Ishikawa (cell line): ENCODE measurements around the gene IFI44L.

Experiments
- CEBPB ChIP-seq: IDR thresholded peaks from 2 replicates; pipeline ENCODE4 v1.6.1; 2012
- CREB1 ChIP-seq: IDR thresholded peaks from 2 replicates; pipeline ENCODE4 v1.6.1; 2012; ENCODE audit warnings: low read depth
- EGR1 ChIP-seq: IDR thresholded peaks from 2 replicates; pipeline ENCODE4 v1.6.1; 2012
- EP300 ChIP-seq: IDR thresholded peaks from 2 replicates; pipeline ENCODE4 v1.6.1; 2012; ENCODE audit warnings: borderline replicate concordance
- FOXM1 ChIP-seq: IDR thresholded peaks from 2 replicates; pipeline ENCODE4 v1.6.1; 2012; ENCODE audit warnings: low read depth, borderline replicate concordance
- NFIC ChIP-seq: IDR thresholded peaks from 2 replicates; pipeline ENCODE4 v1.6.1; 2012
- RAD21 ChIP-seq: IDR thresholded peaks from 2 replicates; pipeline ENCODE4 v1.6.1; 2012; ENCODE audit warnings: low read depth
- TAF1 ChIP-seq: IDR thresholded peaks from 2 replicates; pipeline ENCODE4 v1.6.1; 2012; ENCODE audit warnings: low read depth, mild to moderate bottlenecking
- TCF12 ChIP-seq: IDR thresholded peaks from 2 replicates; pipeline ENCODE4 v1.6.1; 2012; ENCODE audit warnings: low read depth
- TEAD4 ChIP-seq: IDR thresholded peaks from 2 replicates; pipeline ENCODE4 v1.6.1; 2012
- YY1 ChIP-seq: IDR thresholded peaks from 2 replicates; pipeline ENCODE4 v1.6.1; 2012; ENCODE audit warnings: low read depth
- ZBTB7A ChIP-seq: IDR thresholded peaks from 2 replicates; pipeline ENCODE4 v1.6.1; 2012; ENCODE audit warnings: low read depth
- TF ChIP-seq, protein P1 (sequence below): IDR thresholded peaks from 2 replicates; pipeline ENCODE4 v1.6.1; 2012
- TF ChIP-seq, protein P2 (sequence below): IDR thresholded peaks from 2 replicates; pipeline ENCODE4 v1.6.1; 2012
- TF ChIP-seq, protein P3 (sequence below): IDR thresholded peaks from 2 replicates; pipeline ENCODE4 v1.6.1; 2012; ENCODE audit warnings: low read depth, mild to moderate bottlenecking

Gene IFI44L

DNA sequence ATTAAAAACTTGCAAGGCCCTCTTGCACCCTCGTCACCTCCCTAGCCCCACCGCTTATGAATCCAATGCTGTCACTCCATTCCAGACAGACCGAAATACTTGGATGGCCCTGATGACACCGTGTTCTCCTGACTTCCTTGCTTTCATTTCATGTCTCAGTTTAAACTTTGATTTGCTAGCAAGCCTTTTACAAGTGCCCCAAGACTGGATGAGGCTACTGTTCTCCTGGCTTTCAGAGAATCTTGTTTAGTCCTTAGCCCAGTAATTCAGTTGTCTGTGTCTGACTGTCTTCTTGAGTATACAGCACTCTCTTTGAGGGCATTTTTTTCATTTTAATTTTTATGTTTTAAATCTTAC is 824 bp upstream of the IFI44L start:
- TF ChIP-seq EGR1 (no peak), EP300 (no peak), RAD21 (no peak), CEBPB (no peak), YY1 (no peak), CREB1 (no peak), ZBTB7A (no peak), NFIC (no peak), FOXM1 (no peak), TAF1 (no peak), TCF12 (no peak), TEAD4 (no peak)
- TF ChIP-seq, protein P1, sequence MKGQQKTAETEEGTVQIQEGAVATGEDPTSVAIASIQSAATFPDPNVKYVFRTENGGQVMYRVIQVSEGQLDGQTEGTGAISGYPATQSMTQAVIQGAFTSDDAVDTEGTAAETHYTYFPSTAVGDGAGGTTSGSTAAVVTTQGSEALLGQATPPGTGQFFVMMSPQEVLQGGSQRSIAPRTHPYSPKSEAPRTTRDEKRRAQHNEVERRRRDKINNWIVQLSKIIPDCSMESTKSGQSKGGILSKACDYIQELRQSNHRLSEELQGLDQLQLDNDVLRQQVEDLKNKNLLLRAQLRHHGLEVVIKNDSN, result no peak
- TF ChIP-seq, protein P2, sequence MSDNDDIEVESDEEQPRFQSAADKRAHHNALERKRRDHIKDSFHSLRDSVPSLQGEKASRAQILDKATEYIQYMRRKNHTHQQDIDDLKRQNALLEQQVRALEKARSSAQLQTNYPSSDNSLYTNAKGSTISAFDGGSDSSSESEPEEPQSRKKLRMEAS, result no peak
- TF ChIP-seq, protein P3, sequence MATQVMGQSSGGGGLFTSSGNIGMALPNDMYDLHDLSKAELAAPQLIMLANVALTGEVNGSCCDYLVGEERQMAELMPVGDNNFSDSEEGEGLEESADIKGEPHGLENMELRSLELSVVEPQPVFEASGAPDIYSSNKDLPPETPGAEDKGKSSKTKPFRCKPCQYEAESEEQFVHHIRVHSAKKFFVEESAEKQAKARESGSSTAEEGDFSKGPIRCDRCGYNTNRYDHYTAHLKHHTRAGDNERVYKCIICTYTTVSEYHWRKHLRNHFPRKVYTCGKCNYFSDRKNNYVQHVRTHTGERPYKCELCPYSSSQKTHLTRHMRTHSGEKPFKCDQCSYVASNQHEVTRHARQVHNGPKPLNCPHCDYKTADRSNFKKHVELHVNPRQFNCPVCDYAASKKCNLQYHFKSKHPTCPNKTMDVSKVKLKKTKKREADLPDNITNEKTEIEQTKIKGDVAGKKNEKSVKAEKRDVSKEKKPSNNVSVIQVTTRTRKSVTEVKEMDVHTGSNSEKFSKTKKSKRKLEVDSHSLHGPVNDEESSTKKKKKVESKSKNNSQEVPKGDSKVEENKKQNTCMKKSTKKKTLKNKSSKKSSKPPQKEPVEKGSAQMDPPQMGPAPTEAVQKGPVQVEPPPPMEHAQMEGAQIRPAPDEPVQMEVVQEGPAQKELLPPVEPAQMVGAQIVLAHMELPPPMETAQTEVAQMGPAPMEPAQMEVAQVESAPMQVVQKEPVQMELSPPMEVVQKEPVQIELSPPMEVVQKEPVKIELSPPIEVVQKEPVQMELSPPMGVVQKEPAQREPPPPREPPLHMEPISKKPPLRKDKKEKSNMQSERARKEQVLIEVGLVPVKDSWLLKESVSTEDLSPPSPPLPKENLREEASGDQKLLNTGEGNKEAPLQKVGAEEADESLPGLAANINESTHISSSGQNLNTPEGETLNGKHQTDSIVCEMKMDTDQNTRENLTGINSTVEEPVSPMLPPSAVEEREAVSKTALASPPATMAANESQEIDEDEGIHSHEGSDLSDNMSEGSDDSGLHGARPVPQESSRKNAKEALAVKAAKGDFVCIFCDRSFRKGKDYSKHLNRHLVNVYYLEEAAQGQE, result no peak

GRCh38 chr1:78620666-78621065 is 418 bp downstream of the IFI44L start:
- no peak for TF ChIP-seq YY1
- no peak for TF ChIP-seq RAD21
- TF ChIP-seq FOXM1, result no peak
- no peak for TF ChIP-seq EP300
- TF ChIP-seq, protein P1, result no peak
- TF ChIP-seq CREB1, result no peak
- TF ChIP-seq ZBTB7A, result no peak

GRCh38 chr1:78622548-78622947 is 2.3 kb downstream of the IFI44L start:
- TF ChIP-seq, protein P1, result no peak
- TF ChIP-seq YY1, result no peak
- TF ChIP-seq EGR1, result no peak
- no peak for TF ChIP-seq NFIC
- TF ChIP-seq, protein P3, result no peak
- TF ChIP-seq, protein P2, result no peak
- TF ChIP-seq CEBPB, result no peak
- TF ChIP-seq TEAD4, result no peak
- no peak for TF ChIP-seq RAD21
- no peak for TF ChIP-seq TCF12
- TF ChIP-seq CREB1, result no peak
- no peak for TF ChIP-seq ZBTB7A
- TF ChIP-seq FOXM1, result no peak

GRCh38 chr1:78624035-78624434 is 3.8 kb downstream of the IFI44L start:
- TF ChIP-seq CREB1 (no peak), TCF12 (no peak), NFIC (no peak), YY1 (no peak), TAF1 (no peak), ZBTB7A (no peak), CEBPB (no peak), EGR1 (no peak), FOXM1 (no peak)
- TF ChIP-seq, protein P1, result no peak
- TF ChIP-seq, protein P3, result no peak
